RWPE2 (cell line): ENCODE results near the gene PRKG1.

Source experiments
- ATAC-seq: fragments of 200-7000 bp; cut with Tn5 transposase; 3 replicates; pipeline ENCODE4 v1.9.1; 2021; ENCODE audit warnings: low read depth
- DNase-seq: peaks from one replicate; pipeline ENCODE4 v3.0.0-alpha.2; 2020; ENCODE audit warnings: low spot score
- H3K27ac ChIP-seq: fragments of 450-650 bp; 2 replicates; pipeline ENCODE4 v1.5.1; 2017; ENCODE audit warnings: mild to moderate bottlenecking; ENCODE audit not compliant: poor library complexity, severe bottlenecking
- H3K27me3 ChIP-seq: fragments of 250-450 bp; sonication (Bioruptor Pico); 2 replicates; pipeline ENCODE4 v1.5.1; 2021; ENCODE audit warnings: mild to moderate bottlenecking, moderate library complexity; ENCODE audit not compliant: insufficient read depth, poor library complexity, severe bottlenecking
- H3K36me3 ChIP-seq: fragments of 250-450 bp; sonication (Bioruptor Pico); 2 replicates; pipeline ENCODE4 v1.5.1; 2020; ENCODE audit warnings: low read depth, mild to moderate bottlenecking, moderate library complexity
- H3K4me1 ChIP-seq: fragments of 250-450 bp; sonication (Bioruptor Pico); 2 replicates; pipeline ENCODE4 v1.5.1; 2021; ENCODE audit warnings: mild to moderate bottlenecking, moderate library complexity; ENCODE audit not compliant: insufficient read depth, poor library complexity, severe bottlenecking
- H3K4me3 ChIP-seq: fragments of 250-450 bp; sonication (Bioruptor Pico); 2 replicates; pipeline ENCODE4 v1.5.1; 2021; ENCODE audit warnings: mild to moderate bottlenecking, moderate library complexity; ENCODE audit not compliant: severe bottlenecking
- H3K9me3 ChIP-seq: fragments of 250-450 bp; sonication (Bioruptor Pico); 2 replicates; pipeline ENCODE4 v1.5.1; 2021; ENCODE audit warnings: mild to moderate bottlenecking, moderate library complexity; ENCODE audit not compliant: severe bottlenecking
- CTCF ChIP-seq: fragments of 450-650 bp; IDR thresholded peaks from one replicate; pipeline ENCODE4 v1.5.1; 2017; ENCODE audit warnings: mild to moderate bottlenecking, moderate library complexity; ENCODE audit not compliant: poor library complexity, severe bottlenecking

PRKG1 gene

GRCh38 chr10:51079331-51079730 is 5.0 kb downstream of the PRKG1 start:
- ATAC-seq: no peak
- Histone ChIP-seq H3K27me3 (peaks cover 37% of the 10 kb centered on the region), H3K36me3 (no peaks in the 10 kb centered on the region), H3K27ac (no peak overlapping the region), H3K9me3 (no peaks in the 10 kb centered on the region), H3K4me1 (no peaks in the 10 kb centered on the region), H3K4me3 (no peak overlapping the region)
- TF ChIP-seq CTCF: no peak
- no peak for DNase-seq

GRCh38 chr10:51079766-51080165 is 5.5 kb downstream of the PRKG1 start:
- Histone ChIP-seq H3K27me3 (peaks cover 32% of the 10 kb centered on the region), H3K9me3 (no peaks in the 10 kb centered on the region), H3K36me3 (no peaks in the 10 kb centered on the region), H3K4me1 (no peaks in the 10 kb centered on the region), H3K27ac (no peak overlapping the region), H3K4me3 (no peak overlapping the region)
- no peak for TF ChIP-seq CTCF
- DNase-seq (no peak), ATAC-seq (no peak)

- H3K36me3 ChIP-seq: no peaks in the 10 kb centered on the region
- H3K9me3 ChIP-seq: no peaks in the 10 kb centered on the region
- ATAC-seq (no peak), DNase-seq (no peak)
- no peak for TF ChIP-seq CTCF
- peaks cover 25% of the 10 kb centered on the region for H3K27me3 ChIP-seq
- H3K4me1 ChIP-seq: no peaks in the 10 kb centered on the region
- no peak overlapping the region for H3K27ac ChIP-seq
- no peak overlapping the region for H3K4me3 ChIP-seq
These were observed 6.2 kb downstream of the PRKG1 start for GRCh38 chr10:51080311-51081006.

- ATAC-seq: no peak
- H3K27ac ChIP-seq: no peak overlapping the region
- H3K4me3 ChIP-seq: no peak overlapping the region
These were observed 8.6 kb downstream of the PRKG1 start for GRCh38 chr10:51082857-51083256.

More at GRCh38 chr10:51082857-51083256, 8.6 kb downstream of the PRKG1 start:
- H3K9me3 ChIP-seq: no peaks in the 10 kb centered on the region
- DNase-seq: no peak
- TF ChIP-seq CTCF: no peak
- H3K27me3 ChIP-seq: peaks cover 1% of the 10 kb centered on the region
- no peaks in the 10 kb centered on the region for H3K4me1 ChIP-seq
- no peaks in the 10 kb centered on the region for H3K36me3 ChIP-seq
